Naive B cell (primary cell): ENCODE measurements around the gene PITX1. TPM values are rescaled to one million over a fixed set of nuclear protein-coding genes. Genes with fewer than 3 reads are reported as not detected.
"Not testable (repeated sequence)": the region's sequence is repeated elsewhere in the genome, so short reads cannot be mapped to it uniquely, and the experiment has no call there.

Experiments
- ATAC-seq, 2 donors: fragments of 150-1000 bp; cut with Tn5 transposase; 2 replicates each; pipeline ENCODE4 v1.10.0; 2021; ENCODE audit warnings: low read depth in 2 of 2, mild to moderate bottlenecking in 2 of 2, moderate library complexity in 2 of 2
- DNase-seq: peaks from one replicate; pipeline ENCODE4 v3.0.0; 2022
- H3K27ac Mint-ChIP-seq, 6 donors: one replicate each; pipeline ENCODE4 v1.8.0; 2020 to 2022; ENCODE audit warnings: mild to moderate bottlenecking in 6 of 6, mixed read lengths in 6 of 6, moderate library complexity in 5 of 6, inconsistent platforms in 2 of 6
- H3K27me3 Mint-ChIP-seq, 3 donors: one replicate each; pipeline ENCODE4 v1.8.0; 2021 to 2022; ENCODE audit warnings: mixed read lengths in 3 of 3, mild to moderate bottlenecking in 1 of 3
- H3K36me3 Mint-ChIP-seq, 2 donors: one replicate each; pipeline ENCODE4 v1.8.0; 2020 to 2022; ENCODE audit warnings: mixed read lengths in 2 of 2, inconsistent platforms in 1 of 2, mild to moderate bottlenecking in 1 of 2
- H3K4me1 Mint-ChIP-seq, 3 donors: one replicate each; pipeline ENCODE4 v1.8.0; 2020 to 2022; ENCODE audit warnings: mixed read lengths in 3 of 3, inconsistent platforms in 1 of 3, mild to moderate bottlenecking in 1 of 3, moderate library complexity in 1 of 3
- H3K4me3 Mint-ChIP-seq, 8 donors: one replicate each; pipeline ENCODE4 v1.8.0; 2020 to 2022; ENCODE audit warnings: mild to moderate bottlenecking in 8 of 8, mixed read lengths in 8 of 8, moderate library complexity in 8 of 8, inconsistent platforms in 2 of 8
- H3K9me3 Mint-ChIP-seq, 7 donors: one replicate each; pipeline ENCODE4 v1.8.0; 2020 to 2022; ENCODE audit warnings: mixed read lengths in 7 of 7, mild to moderate bottlenecking in 5 of 7, inconsistent platforms in 2 of 7, moderate library complexity in 1 of 7
- polyA plus RNA-seq, 6 donors: library from polyadenylated mRNA; unstranded; fragments of 300-500 nt; fragmentation: Illumina TruSeq; gene quantifications; one replicate each; pipeline ENCODE4 v1.2.3, GENCODE V29; 2021; ENCODE audit warnings: low read depth in 6 of 6

The PITX1 gene
- polyA plus RNA-seq, 6 donors from 2014 or later, result not detected

GRCh38 chr5:135007749-135008363 is 26.2 kb downstream of the PITX1 start:
- Mint-ChIP-seq H3K36me3 (no peaks in the 10 kb centered on the region), H3K4me1 (peaks cover 0 to 6% (median 0%) of the 10 kb centered on the region in 3 donors)
- no peak for ATAC-seq

GRCh38 chr5:135007305-135007704 is 26.7 kb downstream of the PITX1 start:
- Mint-ChIP-seq H3K9me3 (peaks cover 0 to 3% (median 0%) of the 10 kb centered on the region in 7 donors), H3K4me3 (no peak overlapping the region), H3K27me3 (peaks cover 5 to 10% (median 6%) of the 10 kb centered on the region in 3 donors)

More at GRCh38 chr5:135007749-135008363, 26.2 kb downstream of the PITX1 start:
- Mint-ChIP-seq H3K27me3 (peaks cover 0 to 15% (median 6%) of the 10 kb centered on the region in 3 donors), H3K9me3 (peaks cover 0 to 2% (median 0%) of the 10 kb centered on the region in 7 donors), H3K27ac (no peak overlapping the region), H3K4me3 (no peak overlapping the region)
- no peak for DNase-seq

GRCh38 chr5:135005076-135005475 is 29.0 kb downstream of the PITX1 start:
- no peak overlapping the region for H3K27ac Mint-ChIP-seq
- DNase-seq (no peak), ATAC-seq (no peak)
- peaks cover 6 to 10% (median 6%) of the 10 kb centered on the region in 3 donors for H3K27me3 Mint-ChIP-seq
- H3K36me3 Mint-ChIP-seq, result no peaks in the 10 kb centered on the region
- peaks cover 0 to 6% (median 0%) of the 10 kb centered on the region in 3 donors for H3K4me1 Mint-ChIP-seq
- H3K9me3 Mint-ChIP-seq, result peaks cover 0 to 4% (median 0%) of the 10 kb centered on the region in 7 donors
- H3K4me3 Mint-ChIP-seq, result no peak overlapping the region

More at GRCh38 chr5:135007305-135007704, 26.7 kb downstream of the PITX1 start:
- H3K27ac Mint-ChIP-seq, result no peak overlapping the region
- DNase-seq (no peak), ATAC-seq (no peak)
- H3K36me3 Mint-ChIP-seq, result no peaks in the 10 kb centered on the region
- peaks cover 0 to 6% (median 0%) of the 10 kb centered on the region in 3 donors for H3K4me1 Mint-ChIP-seq

GRCh38 chr5:135004376-135004775 is 29.7 kb downstream of the PITX1 start:
- peak overlapping the region in 1 of 6 donors; percentile 53 for H3K27ac Mint-ChIP-seq
- no peaks in the 10 kb centered on the region for H3K36me3 Mint-ChIP-seq
- peaks cover 0 to 2% (median 0%) of the 10 kb centered on the region in 7 donors for H3K9me3 Mint-ChIP-seq
- peaks cover 0 to 6% (median 0%) of the 10 kb centered on the region in 3 donors for H3K4me1 Mint-ChIP-seq
- DNase-seq (no peak), ATAC-seq (no peak)
- H3K27me3 Mint-ChIP-seq, result peaks cover 6 to 10% (median 6%) of the 10 kb centered on the region in 3 donors
- H3K4me3 Mint-ChIP-seq, result peak overlapping the region in 1 of 8 donors; percentile 11

DNA sequence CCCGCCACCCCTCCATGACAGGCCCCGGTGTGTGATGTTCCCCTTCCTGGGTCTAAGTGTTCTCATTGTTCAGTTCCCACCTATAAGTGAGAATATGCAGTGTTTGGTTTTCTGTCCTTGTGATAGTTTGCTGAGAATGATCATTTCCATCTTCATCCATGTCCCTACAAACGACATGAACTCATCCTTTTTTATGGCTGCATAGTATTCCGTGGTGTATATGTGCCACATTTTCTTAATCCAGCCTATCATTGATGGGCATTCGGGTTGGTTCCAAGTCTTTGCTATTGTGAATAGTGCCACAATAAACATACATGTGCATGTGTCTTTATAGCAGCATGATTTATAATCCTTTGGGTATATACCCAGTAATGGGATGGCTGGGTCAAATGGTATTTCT is 36.0 kb downstream of the PITX1 start:
- ATAC-seq, H3K27ac Mint-ChIP-seq, H3K36me3 Mint-ChIP-seq, H3K27me3 Mint-ChIP-seq, DNase-seq, H3K9me3 Mint-ChIP-seq, H3K4me3 Mint-ChIP-seq: not testable (repeated sequence)
- peaks cover 13 to 19% (median 19%) of the 10 kb centered on the region in 3 donors for H3K4me1 Mint-ChIP-seq

- no peaks in the 10 kb centered on the region for H3K27me3 Mint-ChIP-seq
- DNase-seq (no peak), ATAC-seq (no peak)
- peak overlapping the region in 3 of 6 donors; percentile 10 to 94 (median 32) for H3K27ac Mint-ChIP-seq
- H3K9me3 Mint-ChIP-seq, result peaks cover 0 to 8% (median 0%) of the 10 kb centered on the region in 7 donors
- H3K4me3 Mint-ChIP-seq, result no peak overlapping the region
- H3K36me3 Mint-ChIP-seq, result no peaks in the 10 kb centered on the region
- H3K4me1 Mint-ChIP-seq, result peaks cover 13 to 19% (median 19%) of the 10 kb centered on the region in 3 donors
Observed at GRCh38 chr5:134997015-134997414, 37.0 kb downstream of the PITX1 start.

DNA sequence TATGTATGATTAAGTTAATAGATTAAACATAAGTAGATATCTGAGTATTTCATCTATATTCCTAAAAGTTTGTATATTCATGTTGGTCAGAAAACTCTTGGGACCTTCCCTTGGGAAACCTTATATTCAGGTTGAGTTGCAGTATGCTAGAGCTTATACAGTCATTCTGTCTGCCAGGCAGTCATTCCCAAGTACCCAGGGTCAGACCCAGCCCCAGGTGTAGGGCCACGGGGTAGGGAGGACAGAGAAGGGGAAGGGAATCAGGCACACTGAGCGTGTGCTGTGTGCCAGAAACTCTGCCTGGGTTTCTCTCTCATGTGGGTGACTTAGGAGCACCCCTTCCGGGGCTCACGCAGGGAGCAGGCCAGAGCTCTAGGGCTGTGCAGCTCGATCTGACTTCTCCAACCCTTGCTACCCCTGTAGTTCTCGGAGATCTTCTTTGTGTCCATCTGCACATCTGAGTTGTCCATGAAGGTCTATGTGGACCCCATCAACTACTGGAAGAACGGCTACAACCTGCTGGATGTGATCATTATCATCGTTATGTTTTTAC is 38.1 kb downstream of the PITX1 start:
- peaks cover 0 to 3% of the 10 kb centered on the region in 2 donors for H3K36me3 Mint-ChIP-seq
- H3K27me3 Mint-ChIP-seq, result no peaks in the 10 kb centered on the region

DNA sequence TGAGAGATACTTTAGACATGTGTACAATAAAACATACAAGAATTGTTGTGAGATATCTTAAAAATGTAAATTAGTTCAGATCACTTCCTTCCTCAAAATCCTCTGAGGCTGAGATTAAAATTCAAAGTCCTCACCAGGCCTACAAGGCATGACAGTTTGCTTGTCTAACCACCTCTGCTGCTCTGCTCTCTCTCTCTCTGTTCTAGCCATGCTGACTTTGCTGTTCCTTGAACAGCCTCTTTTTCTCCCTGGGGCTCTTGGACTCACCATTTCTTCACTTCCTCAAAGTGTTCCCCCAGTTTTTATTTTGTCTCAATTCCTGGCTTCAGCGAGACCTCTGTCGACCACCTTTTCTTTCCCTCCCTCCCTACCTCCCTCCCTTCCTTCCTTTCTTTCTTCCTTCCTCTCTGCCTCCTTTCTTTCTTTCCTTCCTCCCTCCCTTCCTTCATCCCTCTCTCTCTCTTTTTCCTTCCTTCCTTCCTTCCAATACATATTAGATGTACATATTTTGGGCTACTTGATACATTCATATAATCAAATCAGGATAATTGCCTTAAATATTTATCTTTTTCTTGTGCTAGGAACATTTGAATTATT is 39.4 kb downstream of the PITX1 start:
- H3K27ac Mint-ChIP-seq, result peak overlapping the region in 5 of 6 donors; percentile 19 to 75 (median 56)
- no peaks in the 10 kb centered on the region for H3K27me3 Mint-ChIP-seq
- peak; percentile 90 to 95 for ATAC-seq
- H3K4me1 Mint-ChIP-seq, result peaks cover 13 to 19% (median 19%) of the 10 kb centered on the region in 3 donors
- H3K4me3 Mint-ChIP-seq, result peak overlapping the region in 4 of 8 donors; percentile 47 to 75 (median 57)
- peaks cover 0 to 11% (median 3%) of the 10 kb centered on the region in 7 donors for H3K9me3 Mint-ChIP-seq
- H3K36me3 Mint-ChIP-seq, result peaks cover 0 to 14% of the 10 kb centered on the region in 2 donors
- peak; percentile 24 for DNase-seq

More for the DNA sequence above, 38.1 kb downstream of the PITX1 start:
- DNase-seq, result no peak
- peaks cover 0 to 11% (median 2%) of the 10 kb centered on the region in 7 donors for H3K9me3 Mint-ChIP-seq
- H3K4me1 Mint-ChIP-seq, result peaks cover 13 to 19% (median 19%) of the 10 kb centered on the region in 3 donors
- H3K27ac Mint-ChIP-seq, result no peak overlapping the region
- ATAC-seq, result no peak
- no peak overlapping the region for H3K4me3 Mint-ChIP-seq

DNA sequence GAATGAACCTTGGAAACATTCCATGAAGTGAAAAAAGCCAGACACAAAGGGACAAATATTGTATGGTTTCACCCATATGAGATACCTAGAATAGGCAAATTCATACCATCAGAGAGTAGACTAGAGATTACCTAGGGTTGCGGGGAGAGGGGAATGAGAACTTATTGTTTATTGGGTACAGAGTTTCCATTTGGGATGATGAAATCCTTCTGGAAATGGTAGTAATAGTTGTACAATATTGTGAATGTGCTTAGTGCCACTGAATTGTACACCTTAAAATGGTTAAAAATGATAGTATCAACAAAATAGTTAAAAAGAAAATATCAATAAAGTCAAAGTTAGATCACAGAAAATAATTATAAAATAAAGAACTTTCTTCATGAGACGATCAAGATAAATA is 40.9 kb downstream of the PITX1 start:
- no peak for ATAC-seq
- H3K9me3 Mint-ChIP-seq, result peaks cover 0 to 6% (median 2%) of the 10 kb centered on the region in 7 donors
- no peak overlapping the region for H3K4me3 Mint-ChIP-seq
- H3K27me3 Mint-ChIP-seq, result peaks cover 0 to 5% (median 0%) of the 10 kb centered on the region in 3 donors
- no peak for DNase-seq
- peaks cover 0 to 14% of the 10 kb centered on the region in 2 donors for H3K36me3 Mint-ChIP-seq
- H3K4me1 Mint-ChIP-seq, result peaks cover 13 to 19% (median 19%) of the 10 kb centered on the region in 3 donors
- H3K27ac Mint-ChIP-seq, result no peak overlapping the region

DNA sequence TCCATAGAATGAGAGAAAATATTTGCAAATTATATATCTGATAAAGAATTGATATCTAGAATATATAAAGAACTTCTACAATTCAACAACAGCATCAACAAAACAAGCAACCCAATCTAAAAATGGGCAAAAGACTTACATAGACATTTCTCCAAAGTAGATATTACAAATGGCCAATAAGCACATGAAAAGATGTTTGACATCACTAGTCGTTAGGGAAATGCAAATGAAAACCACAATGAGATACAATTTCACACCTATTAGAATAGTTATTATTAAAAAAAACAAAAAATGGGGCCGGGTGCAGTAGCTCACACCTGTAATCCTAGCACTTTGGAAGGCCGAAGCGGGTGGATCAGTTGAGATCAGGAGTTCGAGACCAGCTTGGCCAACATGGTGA is 41.9 kb downstream of the PITX1 start:
- H3K27ac Mint-ChIP-seq, result no peak overlapping the region
- H3K4me1 Mint-ChIP-seq, result peaks cover 13 to 19% (median 19%) of the 10 kb centered on the region in 3 donors
- peaks cover 0 to 6% (median 0%) of the 10 kb centered on the region in 7 donors for H3K9me3 Mint-ChIP-seq
- no peak overlapping the region for H3K4me3 Mint-ChIP-seq
- ATAC-seq (no peak), DNase-seq (no peak)
- H3K27me3 Mint-ChIP-seq, result peaks cover 0 to 5% (median 0%) of the 10 kb centered on the region in 3 donors
- H3K36me3 Mint-ChIP-seq, result peaks cover 0 to 14% of the 10 kb centered on the region in 2 donors

DNA sequence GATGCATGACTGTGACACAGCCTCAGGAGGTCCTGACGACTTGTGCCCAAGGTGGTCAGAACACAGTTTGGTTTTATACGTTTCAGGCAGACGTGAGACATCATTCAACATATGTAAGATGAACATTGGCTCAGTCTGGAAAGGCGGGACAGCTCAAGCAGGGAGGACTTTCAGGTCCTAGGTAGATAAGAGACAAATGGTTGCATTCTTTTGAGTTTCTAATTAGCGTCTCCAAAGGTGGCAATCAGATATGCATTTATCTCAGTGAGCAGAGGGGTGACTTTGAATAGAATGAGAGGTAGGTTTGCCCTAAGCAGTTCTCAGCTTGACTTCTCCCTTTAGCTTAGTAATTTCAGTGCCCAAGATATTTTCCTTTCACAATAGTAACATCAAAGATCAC is 43.8 kb downstream of the PITX1 start:
- H3K4me1 Mint-ChIP-seq, result peaks cover 9 to 16% (median 15%) of the 10 kb centered on the region in 3 donors
- not testable (repeated sequence) for H3K27me3 Mint-ChIP-seq, H3K4me3 Mint-ChIP-seq, H3K9me3 Mint-ChIP-seq, H3K27ac Mint-ChIP-seq, ATAC-seq, DNase-seq
- H3K36me3 Mint-ChIP-seq, result peaks cover 0 to 14% of the 10 kb centered on the region in 2 donors

DNA sequence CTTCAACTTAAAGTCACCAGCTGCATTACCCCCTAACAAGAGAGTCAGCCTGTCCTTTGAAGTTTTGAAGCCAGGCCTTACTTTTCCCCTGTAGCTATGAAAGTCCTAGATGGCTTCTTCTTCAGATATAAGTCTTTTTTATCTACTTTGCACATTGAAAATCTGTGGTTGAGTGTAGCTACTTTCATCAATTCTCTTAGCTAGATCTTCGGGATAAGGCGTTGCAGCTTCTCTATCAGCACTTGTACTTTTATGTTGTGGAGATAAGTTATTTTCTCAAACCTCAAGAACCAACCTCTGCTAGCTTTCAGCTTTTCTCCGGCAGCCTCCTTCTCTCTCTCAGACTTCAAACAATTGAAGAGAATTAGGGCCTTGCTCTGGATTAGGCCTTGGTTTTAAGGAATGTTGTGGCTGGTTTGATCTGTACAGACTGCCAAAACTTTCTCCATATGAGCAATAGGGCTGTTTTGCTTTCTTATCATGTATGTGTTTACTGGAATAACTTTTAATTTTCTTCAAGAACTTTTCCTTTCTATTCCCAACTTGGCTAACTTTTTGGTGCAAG is 44.7 kb downstream of the PITX1 start:
- H3K27me3 Mint-ChIP-seq, result peaks cover 0 to 13% (median 0%) of the 10 kb centered on the region in 3 donors
- H3K4me3 Mint-ChIP-seq, result no peak overlapping the region
- peaks cover 0 to 6% (median 2%) of the 10 kb centered on the region in 7 donors for H3K9me3 Mint-ChIP-seq
- ATAC-seq, result no peak
- peaks cover under 1 to 7% (median 6%) of the 10 kb centered on the region in 3 donors for H3K4me1 Mint-ChIP-seq
- DNase-seq, result no peak
- H3K27ac Mint-ChIP-seq, result no peak overlapping the region
- peaks cover 0 to 14% of the 10 kb centered on the region in 2 donors for H3K36me3 Mint-ChIP-seq

GRCh38 chr5:134982230-134982629 is 51.8 kb downstream of the PITX1 start:
- ATAC-seq, result no peak
- no peak for DNase-seq
- Mint-ChIP-seq H3K27me3 (peaks cover 0 to 19% (median 4%) of the 10 kb centered on the region in 3 donors), H3K27ac (no peak overlapping the region), H3K4me1 (no peaks in the 10 kb centered on the region), H3K9me3 (peaks cover 18 to 58% (median 48%) of the 10 kb centered on the region in 7 donors), H3K36me3 (peaks cover 33 to 51% of the 10 kb centered on the region in 2 donors), H3K4me3 (no peak overlapping the region)
